Stomach smooth muscle (tissue), 2 donors: Measurements from ENCODE around the gene PIP5KL1.

ENCODE experiments used
- H3K27ac ChIP-seq: one replicate; pipeline ENCODE4 v1.7.0; 2013; ENCODE audit warnings: mild to moderate bottlenecking, low read length, inconsistent platforms
- H3K27me3 ChIP-seq, 2 donors: one replicate each; pipeline ENCODE4 v1.7.0; 2013; ENCODE audit warnings: low read length in 2 of 2; ENCODE audit not compliant: insufficient read depth in 2 of 2, control insufficient read depth in 1 of 2
- H3K36me3 ChIP-seq, 2 donors: one replicate each; pipeline ENCODE4 v1.7.0; 2013; ENCODE audit warnings: low read length in 2 of 2; ENCODE audit not compliant: control insufficient read depth in 2 of 2, insufficient read depth in 2 of 2
- H3K4me1 ChIP-seq: one replicate; pipeline ENCODE4 v1.7.0; 2013; ENCODE audit warnings: low read length; ENCODE audit not compliant: control insufficient read depth, insufficient read depth
- H3K4me3 ChIP-seq, 2 donors: one replicate each; pipeline ENCODE4 v1.7.0; 2013; ENCODE audit warnings: low read length in 2 of 2
- H3K9ac ChIP-seq, 2 donors: one replicate each; pipeline ENCODE4 v1.7.0; 2013; ENCODE audit warnings: low read length in 2 of 2, mild to moderate bottlenecking in 1 of 2
- H3K9me3 ChIP-seq, 2 donors: one replicate each; pipeline ENCODE4 v1.7.0; 2013; ENCODE audit warnings: low read length in 2 of 2; ENCODE audit not compliant: control insufficient read depth in 2 of 2
- donor health status: healthy.
- donor health status: Pancreatic carcinoma.

Gene PIP5KL1

GRCh38 chr9:127938298-127938690 lies 7.7 kb upstream of the PIP5KL1 start:
- Histone ChIP-seq H3K4me3 (peak overlapping the region; percentile 96 to 100), H3K27me3 (no peaks in the 10 kb centered on the region), H3K4me1 (peaks cover 41% of the 10 kb centered on the region), H3K36me3 (peaks cover 4 to 8% of the 10 kb centered on the region in 2 donors), H3K9ac (peak overlapping the region; percentile 86 to 87), H3K9me3 (no peaks in the 10 kb centered on the region), H3K27ac (no peak overlapping the region)

GRCh38 chr9:127937388-127938297 lies 7.1 kb upstream of the PIP5KL1 start, which contains the start of gene DPM2:
DPM2 (minus strand) TSS chr9:127937854; CDS start chr9:127937820, 34 bp downstream.
- H3K4me3 ChIP-seq: peak within 1 kb of the TSS; percentile 96 to 100
- no peaks in the 10 kb centered on the region for H3K27me3 ChIP-seq
- H3K9ac ChIP-seq: peak within 1 kb of the TSS; percentile 86 to 87
- H3K9me3 ChIP-seq: no peaks in the 10 kb centered on the region
- H3K36me3 ChIP-seq: peaks cover 4 to 8% of the 10 kb centered on the region in 2 donors
- H3K27ac ChIP-seq: peak within 1 kb of the TSS; percentile 24
- H3K4me1 ChIP-seq: peaks cover 35% of the 10 kb centered on the region

- H3K27me3 ChIP-seq: no peaks in the 10 kb centered on the region
- H3K9ac ChIP-seq: peak overlapping the region; percentile 86 to 87
- peaks cover 0 to 8% of the 10 kb centered on the region in 2 donors for H3K36me3 ChIP-seq
- peaks cover 31% of the 10 kb centered on the region for H3K4me1 ChIP-seq
- H3K27ac ChIP-seq: no peak overlapping the region
- peak overlapping the region; percentile 96 to 100 for H3K4me3 ChIP-seq
- no peaks in the 10 kb centered on the region for H3K9me3 ChIP-seq
Observed at GRCh38 chr9:127937056-127937387, 6.4 kb upstream of the PIP5KL1 start.

GRCh38 chr9:127936347-127936852 lies 5.8 kb upstream of the PIP5KL1 start:
- peaks cover 0 to 3% of the 10 kb centered on the region in 2 donors for H3K27me3 ChIP-seq
- peak overlapping the region in 1 of 2 donors; percentile 96 for H3K4me3 ChIP-seq
- no peaks in the 10 kb centered on the region for H3K9me3 ChIP-seq
- H3K9ac ChIP-seq: no peak overlapping the region
- peaks cover 0 to 8% of the 10 kb centered on the region in 2 donors for H3K36me3 ChIP-seq
- peaks cover 31% of the 10 kb centered on the region for H3K4me1 ChIP-seq
- no peak overlapping the region for H3K27ac ChIP-seq

DNA sequence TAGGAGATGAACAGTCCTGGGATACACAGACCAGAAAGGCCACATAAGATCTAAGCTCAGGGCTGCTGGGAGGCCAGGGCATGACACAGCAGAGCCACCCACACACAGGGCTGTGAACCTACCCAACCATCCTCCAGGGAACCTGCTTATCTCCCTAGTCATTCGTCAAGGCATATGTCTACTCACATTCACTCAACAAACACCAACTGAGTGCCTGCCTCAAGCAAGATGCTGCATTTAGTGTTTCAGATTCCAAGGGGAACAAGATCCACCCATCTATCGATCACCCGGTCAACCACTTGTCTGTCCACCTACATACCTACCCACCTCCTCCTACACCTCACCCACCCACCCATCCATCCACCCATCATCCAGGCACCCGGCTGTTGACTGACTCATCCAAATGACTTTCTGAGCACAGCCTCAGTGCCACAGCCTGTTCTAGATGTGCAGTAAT lies 5.2 kb upstream of the PIP5KL1 start:
- Histone ChIP-seq H3K27ac (no peak overlapping the region), H3K9ac (peak overlapping the region in 1 of 2 donors; percentile 47), H3K4me1 (peaks cover 37% of the 10 kb centered on the region), H3K4me3 (no peak overlapping the region), H3K36me3 (peaks cover 0 to 8% of the 10 kb centered on the region in 2 donors), H3K27me3 (peaks cover 0 to 9% of the 10 kb centered on the region in 2 donors), H3K9me3 (no peaks in the 10 kb centered on the region)

- peaks cover 43% of the 10 kb centered on the region for H3K4me1 ChIP-seq
- H3K9ac ChIP-seq: no peak overlapping the region
- no peak overlapping the region for H3K4me3 ChIP-seq
- H3K27ac ChIP-seq: no peak overlapping the region
- H3K27me3 ChIP-seq: peaks cover 2 to 10% of the 10 kb centered on the region in 2 donors
- peaks cover 0 to 8% of the 10 kb centered on the region in 2 donors for H3K36me3 ChIP-seq
- H3K9me3 ChIP-seq: no peaks in the 10 kb centered on the region
Observed at GRCh38 chr9:127934986-127935385, 4.4 kb upstream of the PIP5KL1 start.

DNA sequence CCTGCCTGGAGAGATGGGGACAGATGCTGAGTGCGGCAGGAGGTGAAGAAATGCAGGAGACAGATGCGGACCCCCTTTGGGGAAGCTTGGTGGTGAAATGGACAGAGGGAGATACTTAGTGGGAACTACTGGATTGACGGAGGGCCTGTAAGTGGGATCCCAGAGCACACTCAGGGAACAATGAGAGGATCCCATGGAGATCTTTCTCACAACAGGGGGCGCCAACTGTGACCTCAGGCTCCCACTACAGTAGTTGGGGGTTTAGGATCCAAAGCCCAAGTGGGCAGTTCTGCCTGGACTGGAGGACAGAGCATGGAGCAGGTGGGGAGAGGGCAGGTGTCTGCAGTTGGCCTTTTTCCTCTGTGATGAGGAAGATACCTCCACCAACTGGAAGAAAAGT lies 3.7 kb upstream of the PIP5KL1 start:
- peaks cover 44% of the 10 kb centered on the region for H3K4me1 ChIP-seq
- no peak overlapping the region for H3K27ac ChIP-seq
- H3K27me3 ChIP-seq: peaks cover 8 to 16% of the 10 kb centered on the region in 2 donors
- no peaks in the 10 kb centered on the region for H3K9me3 ChIP-seq
- no peak overlapping the region for H3K9ac ChIP-seq
- no peak overlapping the region for H3K4me3 ChIP-seq
- peaks cover 0 to 8% of the 10 kb centered on the region in 2 donors for H3K36me3 ChIP-seq

DNA sequence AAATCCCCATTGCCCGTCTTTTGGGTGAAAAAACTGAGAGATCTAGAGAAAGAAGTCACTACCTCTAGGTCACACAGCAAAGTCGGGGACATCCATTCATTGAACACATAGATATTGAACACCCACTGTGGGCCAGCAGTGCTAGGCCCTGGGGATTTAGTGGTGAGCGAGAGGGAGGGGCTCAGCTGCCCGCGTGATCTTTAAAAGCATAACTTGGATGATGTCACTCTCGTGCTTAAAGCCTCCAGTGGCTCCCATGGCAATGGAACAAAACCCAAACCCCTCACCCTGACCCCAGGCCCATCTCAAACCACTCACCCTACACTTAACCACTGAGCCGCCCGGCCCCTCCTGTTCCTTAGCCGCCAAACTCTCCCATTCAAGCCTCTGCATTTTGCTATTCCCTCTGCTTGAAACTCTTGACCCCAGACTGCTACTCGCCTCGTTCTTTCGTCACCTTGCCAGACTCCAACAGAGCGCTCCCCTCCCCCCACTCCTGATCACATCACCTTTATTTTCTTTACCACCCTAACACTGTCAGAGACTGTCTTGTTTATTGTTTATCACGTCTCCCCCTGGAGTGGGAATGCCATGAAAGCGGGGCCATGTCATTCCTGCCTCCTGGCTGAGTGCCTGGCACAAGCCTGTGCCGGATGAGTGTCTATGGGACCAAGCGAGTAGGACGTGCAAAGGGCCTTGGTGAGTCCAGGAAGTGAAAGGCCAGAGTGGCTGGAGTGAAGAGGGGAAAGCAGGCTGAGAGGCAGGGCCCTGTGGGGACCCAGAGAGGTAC lies 710 bp upstream of the PIP5KL1 start:
- Histone ChIP-seq H3K27me3 (peaks cover 31 to 38% of the 10 kb centered on the region in 2 donors), H3K4me3 (peak overlapping the region; percentile 55 to 71), H3K4me1 (peaks cover 34% of the 10 kb centered on the region), H3K27ac (no peak overlapping the region), H3K9ac (no peak overlapping the region), H3K9me3 (no peaks in the 10 kb centered on the region), H3K36me3 (peaks cover 0 to 8% of the 10 kb centered on the region in 2 donors)

DNA sequence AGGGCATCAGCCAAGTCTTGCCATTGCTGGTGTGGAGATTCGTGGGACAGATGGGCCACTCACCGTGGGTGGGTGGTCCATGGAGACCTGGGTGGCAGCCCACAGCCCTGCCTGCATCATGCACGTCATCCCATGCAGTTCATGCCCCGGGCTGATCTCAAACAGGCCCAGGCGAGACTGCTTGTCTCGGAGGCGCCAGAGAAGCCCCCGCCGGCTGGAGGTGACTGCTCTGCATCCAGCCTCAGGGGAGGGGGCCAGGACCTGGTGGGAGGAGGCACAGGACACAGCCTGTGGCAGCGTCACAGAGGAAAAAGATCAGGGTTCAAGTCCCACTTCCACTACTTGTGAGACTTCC lies 975 bp downstream of the PIP5KL1 start:
- peaks cover 35 to 47% of the 10 kb centered on the region in 2 donors for H3K27me3 ChIP-seq
- H3K36me3 ChIP-seq: no peaks in the 10 kb centered on the region
- no peaks in the 10 kb centered on the region for H3K9me3 ChIP-seq
- H3K4me1 ChIP-seq: peaks cover 25% of the 10 kb centered on the region
- no peak overlapping the region for H3K27ac ChIP-seq
- no peak overlapping the region for H3K4me3 ChIP-seq
- no peak overlapping the region for H3K9ac ChIP-seq

DNA sequence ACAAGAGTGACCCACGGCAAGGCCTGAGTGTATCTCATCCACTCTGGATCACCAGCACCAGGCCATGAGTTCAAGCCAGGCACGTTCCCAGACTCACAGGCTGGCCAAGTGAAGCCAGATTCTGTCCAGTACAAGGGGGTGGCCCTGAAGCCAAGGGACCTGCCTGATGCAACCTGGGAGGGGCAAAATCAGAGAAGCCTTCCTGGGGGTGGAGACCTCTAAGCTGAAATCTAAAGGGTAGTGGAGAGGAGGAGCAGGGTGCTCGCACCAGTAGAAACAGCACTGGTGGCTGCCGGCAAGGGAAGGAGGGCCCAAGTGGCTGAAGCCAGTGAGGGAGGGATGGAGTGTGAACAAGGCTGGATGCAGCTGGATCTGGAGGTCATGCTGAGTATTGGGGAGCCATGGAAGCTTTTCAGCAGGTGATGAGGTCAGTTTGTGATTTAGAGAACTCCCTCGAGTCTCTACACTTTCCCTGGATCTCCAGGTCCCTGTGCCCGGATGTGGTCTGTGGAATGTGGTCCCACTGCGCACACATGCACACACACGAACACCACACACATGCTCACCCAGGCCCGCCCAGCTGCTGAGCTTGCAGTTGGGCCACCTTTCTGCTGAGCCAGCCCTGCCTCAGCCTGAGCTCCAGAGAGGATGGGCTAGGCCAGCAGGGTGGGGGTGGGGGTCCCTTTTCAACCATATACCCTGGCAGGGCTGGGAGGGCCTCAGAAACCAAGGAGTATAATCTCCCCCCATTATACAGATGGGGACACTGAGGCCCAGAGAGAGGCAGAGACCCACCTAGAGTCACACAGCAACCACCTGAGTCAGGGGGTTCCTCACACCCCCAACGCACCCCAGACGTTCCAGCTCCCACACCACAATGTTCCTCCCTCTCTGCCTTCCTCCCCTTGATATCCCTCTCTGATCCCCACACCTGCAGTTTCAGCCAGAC lies 1.6 kb downstream of the PIP5KL1 start:
- H3K4me3 ChIP-seq: no peak overlapping the region
- peaks cover 25% of the 10 kb centered on the region for H3K4me1 ChIP-seq
- no peaks in the 10 kb centered on the region for H3K36me3 ChIP-seq
- no peak overlapping the region for H3K27ac ChIP-seq
- H3K9me3 ChIP-seq: no peaks in the 10 kb centered on the region
- no peak overlapping the region for H3K9ac ChIP-seq
- peaks cover 35 to 47% of the 10 kb centered on the region in 2 donors for H3K27me3 ChIP-seq
